Tibial artery (tissue), 4 donors: ENCODE data around the gene ZIC1.
A peak's percentile ranks its signal among the peaks of the same experiment; 100 is the strongest.

Source experiments
- DNase-seq, 2 donors: peaks; one replicate each; pipeline ENCODE4 v3.0.0-alpha.2; 2019
- H3K27ac ChIP-seq, 2 donors: fragments of 200-600 bp; sonication (generic) in 1 of 2; 1 replicate in 1 of 2; 2 replicates in 1 of 2; pipeline ENCODE4 v1.5.1; 2018 to 2019; ENCODE audit warnings: mild to moderate bottlenecking in 1 of 2
- H3K27me3 ChIP-seq, 2 donors: fragments of 200-600 bp; sonication (generic) in 1 of 2; one replicate each; pipeline versions ENCODE4 v1.5.1 to v1.6.0; 2016 to 2019
- H3K36me3 ChIP-seq, 3 donors: fragments of 200-600 bp; sonication (generic) in 2 of 3; one replicate each; pipeline ENCODE4 v1.5.1; 2016 to 2019; ENCODE audit warnings: mild to moderate bottlenecking in 2 of 3
- H3K4me1 ChIP-seq, 4 donors: fragments of 200-600 bp; sonication (generic) in 2 of 4; 1 replicate in 3 of 4; 2 replicates in 1 of 4; pipeline ENCODE4 v1.5.1; 2016 to 2019
- H3K4me3 ChIP-seq, 2 donors: fragments of 200-600 bp; sonication (generic) in 1 of 2; 1 replicate in 1 of 2; 2 replicates in 1 of 2; pipeline ENCODE4 v1.5.1; 2018 to 2019; ENCODE audit warnings: mild to moderate bottlenecking in 2 of 2
- H3K9me3 ChIP-seq, 3 donors: fragments of 200-600 bp; sonication (generic) in 1 of 3; one replicate each; pipeline ENCODE4 v1.5.1; 2016 to 2019
- intact Hi-C: fragments of 100-400 bp; cut with DNase I; formaldehyde crosslinking; loops from one replicate; pipeline ENCODE4 v1.15.0; 2023; ENCODE audit warnings: low total_unique reads
- TF ChIP-seq, protein P1 (sequence below), 2 experiments: fragments of 200-600 bp in 1 of 2; fragments of 450-650 bp in 1 of 2; IDR thresholded peaks; one replicate each; pipeline ENCODE4 v1.5.1; 2017 to 2019; ENCODE audit warnings: antibody characterized with exemption in 2 of 2, mild to moderate bottlenecking in 1 of 2, moderate library complexity in 1 of 2

Gene ZIC1

DNA sequence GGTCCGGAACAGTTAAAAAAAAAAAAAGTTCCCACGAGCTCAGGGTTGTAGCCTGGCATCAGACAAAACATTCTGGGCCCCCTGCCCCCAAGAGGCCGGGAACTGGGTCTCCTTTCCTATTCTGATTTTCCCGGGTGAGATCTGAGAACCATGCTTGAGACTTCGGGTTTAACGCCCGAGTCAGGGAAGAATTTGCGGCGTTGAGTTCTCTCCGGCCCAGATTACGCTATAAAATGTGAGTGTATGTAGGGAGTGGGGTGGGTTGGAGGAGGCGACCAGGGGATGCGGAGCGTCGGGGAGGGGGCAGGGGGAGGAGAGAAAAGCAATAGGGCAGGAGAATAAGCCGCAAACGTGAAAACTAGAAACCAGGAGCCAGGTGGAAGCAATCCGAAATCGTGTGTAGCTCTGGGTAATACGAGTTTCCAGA lies 2.7 kb downstream of the ZIC1 start:
- no peaks in the 10 kb centered on the region for H3K36me3 ChIP-seq
- TF ChIP-seq, protein P1, sequence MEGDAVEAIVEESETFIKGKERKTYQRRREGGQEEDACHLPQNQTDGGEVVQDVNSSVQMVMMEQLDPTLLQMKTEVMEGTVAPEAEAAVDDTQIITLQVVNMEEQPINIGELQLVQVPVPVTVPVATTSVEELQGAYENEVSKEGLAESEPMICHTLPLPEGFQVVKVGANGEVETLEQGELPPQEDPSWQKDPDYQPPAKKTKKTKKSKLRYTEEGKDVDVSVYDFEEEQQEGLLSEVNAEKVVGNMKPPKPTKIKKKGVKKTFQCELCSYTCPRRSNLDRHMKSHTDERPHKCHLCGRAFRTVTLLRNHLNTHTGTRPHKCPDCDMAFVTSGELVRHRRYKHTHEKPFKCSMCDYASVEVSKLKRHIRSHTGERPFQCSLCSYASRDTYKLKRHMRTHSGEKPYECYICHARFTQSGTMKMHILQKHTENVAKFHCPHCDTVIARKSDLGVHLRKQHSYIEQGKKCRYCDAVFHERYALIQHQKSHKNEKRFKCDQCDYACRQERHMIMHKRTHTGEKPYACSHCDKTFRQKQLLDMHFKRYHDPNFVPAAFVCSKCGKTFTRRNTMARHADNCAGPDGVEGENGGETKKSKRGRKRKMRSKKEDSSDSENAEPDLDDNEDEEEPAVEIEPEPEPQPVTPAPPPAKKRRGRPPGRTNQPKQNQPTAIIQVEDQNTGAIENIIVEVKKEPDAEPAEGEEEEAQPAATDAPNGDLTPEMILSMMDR (IDR thresholded peaks at IDR 0.05) = no peak
- H3K9me3 ChIP-seq = peaks cover 0 to 6% (median 0%) of the 10 kb centered on the region in 3 donors
- DNase-seq = no peak
- peaks cover 20 to 97% of the 10 kb centered on the region in 2 donors for H3K27me3 ChIP-seq
- H3K27ac ChIP-seq = no peak overlapping the region
- intact Hi-C loops = no loop called here
- H3K4me3 ChIP-seq = no peak overlapping the region
- peaks cover 0 to 62% (median 35%) of the 10 kb centered on the region in 4 donors for H3K4me1 ChIP-seq

DNA sequence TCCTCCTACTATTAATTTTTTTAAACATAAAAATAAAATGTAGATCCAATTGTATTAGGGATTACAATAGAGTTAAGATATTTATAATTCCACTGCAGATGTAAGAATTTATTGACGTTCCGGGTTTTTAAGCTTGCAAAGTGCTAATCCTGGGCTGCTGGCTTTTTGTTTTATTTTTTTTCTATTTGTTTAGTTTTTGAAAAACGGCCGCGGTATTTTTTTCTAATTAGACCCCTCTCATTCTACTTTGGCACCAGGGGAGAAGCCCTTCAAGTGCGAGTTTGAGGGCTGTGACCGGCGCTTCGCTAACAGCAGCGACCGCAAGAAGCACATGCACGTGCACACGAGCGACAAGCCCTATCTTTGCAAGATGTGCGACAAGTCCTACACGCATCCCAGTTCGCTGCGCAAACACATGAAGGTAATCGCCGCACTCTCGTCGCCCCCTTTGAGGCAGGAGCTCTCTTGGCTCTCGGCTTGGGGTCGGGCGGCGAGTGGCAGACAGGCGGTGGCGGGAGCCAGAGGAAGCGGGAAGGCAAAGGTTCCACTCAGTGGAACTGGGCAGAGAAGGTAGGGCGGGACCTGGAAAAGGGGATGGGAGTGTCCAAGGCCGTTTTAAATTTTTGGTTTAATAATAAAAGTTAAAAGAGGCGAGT lies 3.2 kb downstream of the ZIC1 start:
- H3K4me1 ChIP-seq = peaks cover 0 to 57% (median 35%) of the 10 kb centered on the region in 4 donors
- TF ChIP-seq, protein P1 (IDR thresholded peaks at IDR 0.05) = no peak
- H3K36me3 ChIP-seq = no peaks in the 10 kb centered on the region
- H3K4me3 ChIP-seq = no peak overlapping the region
- DNase-seq = no peak
- H3K27ac ChIP-seq = no peak overlapping the region
- H3K27me3 ChIP-seq = peaks cover 17 to 96% of the 10 kb centered on the region in 2 donors
- peaks cover 0 to 6% (median 0%) of the 10 kb centered on the region in 3 donors for H3K9me3 ChIP-seq
- intact Hi-C loops = no loop called here

DNA sequence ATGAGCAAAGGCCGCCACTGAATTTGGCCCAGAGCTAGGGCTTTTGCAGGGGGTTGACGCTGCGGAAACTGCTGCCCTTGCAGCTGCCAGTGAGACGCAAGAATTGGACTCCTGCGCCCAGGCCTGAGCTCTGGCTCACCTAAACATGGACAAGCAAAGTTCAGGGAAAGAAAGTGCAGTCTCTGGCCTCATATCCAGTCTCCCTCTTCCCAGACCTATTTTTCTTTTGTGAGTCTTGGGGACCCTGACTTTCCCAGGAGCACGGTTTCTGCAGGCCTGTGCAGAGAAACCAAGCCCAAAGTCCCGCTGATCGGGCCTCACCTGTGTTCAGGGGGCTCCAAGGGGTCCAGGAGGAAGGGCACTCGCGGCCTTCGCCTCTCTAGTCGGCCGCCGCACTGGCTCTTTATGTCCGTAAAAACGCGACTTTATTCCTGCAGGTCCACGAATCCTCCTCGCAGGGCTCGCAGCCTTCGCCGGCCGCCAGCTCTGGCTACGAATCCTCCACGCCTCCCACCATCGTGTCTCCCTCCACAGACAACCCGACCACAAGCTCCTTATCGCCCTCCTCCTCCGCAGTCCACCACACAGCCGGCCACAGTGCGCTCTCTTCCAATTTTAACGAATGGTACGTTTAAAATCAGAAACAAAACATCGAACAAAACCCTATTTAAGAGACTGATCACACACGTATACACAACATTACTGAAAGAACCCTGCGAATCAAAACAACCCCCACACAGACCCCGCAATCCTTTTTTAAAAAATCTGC lies 3.9 kb downstream of the ZIC1 start:
- TF ChIP-seq, protein P1 (IDR thresholded peaks at IDR 0.05) = no peak
- no peak for DNase-seq
- Histone ChIP-seq H3K4me3 (peak overlapping the region; percentile 2 to 38), H3K4me1 (peaks cover 0 to 51% (median 35%) of the 10 kb centered on the region in 4 donors), H3K27ac (no peak overlapping the region), H3K27me3 (peaks cover 17 to 94% of the 10 kb centered on the region in 2 donors), H3K9me3 (peaks cover 0 to 6% (median 0%) of the 10 kb centered on the region in 3 donors), H3K36me3 (no peaks in the 10 kb centered on the region)
- intact Hi-C loops = no loop called here

- H3K4me3 ChIP-seq = peak overlapping the region; percentile 2 to 38
- H3K4me1 ChIP-seq = peaks cover 0 to 44% (median 37%) of the 10 kb centered on the region in 4 donors
- intact Hi-C loops = no loop called here
- H3K27me3 ChIP-seq = peaks cover 17 to 94% of the 10 kb centered on the region in 2 donors
- TF ChIP-seq, protein P1 (IDR thresholded peaks at IDR 0.05) = no peak
- no peak overlapping the region for H3K27ac ChIP-seq
- DNase-seq = no peak
- H3K9me3 ChIP-seq = peaks cover 0 to 6% (median 0%) of the 10 kb centered on the region in 3 donors
- no peaks in the 10 kb centered on the region for H3K36me3 ChIP-seq
These were observed 4.7 kb downstream of the ZIC1 start for GRCh38 chr3:147413686-147414389.

DNA sequence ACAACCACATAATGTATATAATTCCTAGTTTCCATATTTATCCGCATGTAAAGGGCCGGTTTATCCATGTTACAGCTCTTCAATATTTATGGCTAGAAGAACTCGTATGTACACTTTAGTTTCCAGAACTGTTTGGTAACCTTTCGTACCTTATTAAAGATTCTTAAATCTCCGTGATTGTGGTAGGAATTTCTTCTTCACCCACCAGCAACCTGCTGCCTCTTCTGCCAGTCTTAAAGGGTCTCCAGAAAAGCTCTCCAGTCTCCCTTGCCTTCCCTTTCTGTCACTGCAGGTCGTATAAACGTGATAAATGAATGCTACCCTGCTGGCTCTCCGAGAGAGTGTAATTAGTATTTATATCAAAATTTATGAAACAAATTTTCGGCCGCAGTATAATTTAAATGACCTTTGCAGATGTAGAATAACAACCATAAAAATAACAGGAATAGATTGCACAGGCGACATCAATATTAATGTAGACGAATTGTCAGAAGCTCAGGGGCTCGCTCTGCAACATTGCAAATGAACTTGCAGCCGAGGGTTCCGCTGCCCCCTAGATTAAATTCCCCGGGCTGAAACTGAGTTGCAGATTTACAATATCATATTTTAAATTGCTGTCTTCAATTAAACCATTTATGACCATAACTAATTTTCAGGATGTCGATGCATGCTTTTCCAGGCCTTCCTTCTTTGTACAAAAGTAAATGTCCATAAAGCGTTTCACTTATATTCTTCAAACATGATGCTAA lies 5.4 kb downstream of the ZIC1 start:
- intact Hi-C loops = no loop called here
- no peak for DNase-seq
- Histone ChIP-seq H3K4me3 (no peak overlapping the region), H3K4me1 (peaks cover 0 to 44% (median 40%) of the 10 kb centered on the region in 4 donors), H3K36me3 (no peaks in the 10 kb centered on the region), H3K27ac (no peak overlapping the region), H3K9me3 (peaks cover 0 to 6% (median 0%) of the 10 kb centered on the region in 3 donors), H3K27me3 (peaks cover 17 to 94% of the 10 kb centered on the region in 2 donors)
- TF ChIP-seq, protein P1 (IDR thresholded peaks at IDR 0.05) = no peak
